SK-N-SH (cell line): ENCODE results near the gene FASTKD3. TPM values are rescaled to one million over a fixed set of nuclear protein-coding genes. Genes with fewer than 3 reads are reported as not detected.

Experiments
- CTCF ChIA-PET: fragments of 300-600, 350-600 bp; formaldehyde crosslinking; extraction: SDS; loops from one replicate; lab custom pipeline; 2021; lab: Yijun Ruan, JAX
- POLR2A ChIA-PET: fragments of 350-600 bp; sonication (Branson Sonifier 250); formaldehyde crosslinking; extraction: SDS; loops from one replicate; lab custom pipeline; 2020; ENCODE audit warnings: antibody characterized with exemption, inconsistent platforms; lab: Yijun Ruan, JAX
- DNase-seq: peaks from one replicate; pipeline ENCODE4 v3.0.0; 2012
- H2AFZ ChIP-seq: fragments of 200-600 bp; sonication (generic); 2 replicates; pipeline ENCODE4 v1.8.1; 2016; ENCODE audit warnings: antibody characterized with exemption, mild to moderate bottlenecking, low read depth
- H3F3A ChIP-seq: fragments of 200-600 bp; sonication (generic); replicated peaks from 2 replicates; pipeline ENCODE3; 2016; ENCODE audit warnings: antibody characterized with exemption, mild to moderate bottlenecking; ENCODE audit not compliant: insufficient read depth
- H3K27ac ChIP-seq, 2 experiments: fragments of 200-500 bp in 1 of 2; fragments of 200-600 bp in 1 of 2; sonication (Bioruptor generic) in 1 of 2; sonication (generic), shearing (Covaris generic) in 1 of 2; 2 replicates each; pipeline versions ENCODE4 v1.5.1 to v1.6.1; 2014 to 2016; ENCODE audit warnings: low read depth in 2 of 2, inconsistent platforms in 1 of 2, low read length in 1 of 2, mild to moderate bottlenecking in 1 of 2, mixed read lengths in 1 of 2
- H3K27me3 ChIP-seq: fragments of 200-600 bp; sonication (generic), shearing (Covaris generic); 2 replicates; pipeline ENCODE4 v1.6.1; 2016; ENCODE audit warnings: mixed run types; ENCODE audit not compliant: insufficient read depth
- H3K36me3 ChIP-seq, 2 experiments: fragments of 200-500 bp in 1 of 2; fragments of 200-600 bp in 1 of 2; sonication (Bioruptor generic) in 1 of 2; sonication (generic) in 1 of 2; replicated peaks in 1 of 2; 2 replicates each; pipeline versions ENCODE3 to v1.5.1; 2014 to 2016; ENCODE audit warnings: low read length in 1 of 2, mild to moderate bottlenecking in 1 of 2; ENCODE audit not compliant: insufficient read depth in 2 of 2, control insufficient read depth in 1 of 2
- H3K4me1 ChIP-seq, 2 experiments: fragments of 200-500 bp in 1 of 2; fragments of 200-600 bp in 1 of 2; sonication (Bioruptor generic) in 1 of 2; sonication (generic), shearing (Covaris generic) in 1 of 2; 2 replicates each; pipeline versions ENCODE4 v1.5.1 to v1.6.1; 2014 to 2016; ENCODE audit warnings: low read depth in 1 of 2, low read length in 1 of 2, mixed run types in 1 of 2; ENCODE audit not compliant: insufficient read depth in 2 of 2, control insufficient read depth in 1 of 2
- H3K4me2 ChIP-seq: fragments of 200-600 bp; sonication (generic), shearing (Covaris generic); 2 replicates; pipeline ENCODE4 v1.6.1; 2017; ENCODE audit warnings: mixed run types
- H3K4me3 ChIP-seq, 2 experiments: fragments of 200-500 bp in 1 of 2; fragments of 200-600 bp in 1 of 2; sonication (Bioruptor generic) in 1 of 2; sonication (generic), shearing (Covaris generic) in 1 of 2; 2 replicates each; pipeline versions ENCODE4 v1.5.1 to v1.8.1; 2014 to 2016; ENCODE audit warnings: low read depth in 2 of 2, inconsistent platforms in 1 of 2, low read length in 1 of 2, mild to moderate bottlenecking in 1 of 2, mixed read lengths in 1 of 2, moderate library complexity in 1 of 2
- H3K79me2 ChIP-seq: fragments of 200-600 bp; sonication (generic); 2 replicates; pipeline ENCODE4 v1.8.1; 2017; ENCODE audit warnings: mild to moderate bottlenecking; ENCODE audit not compliant: insufficient read depth
- H3K9ac ChIP-seq: fragments of 200-600 bp; sonication (generic); 2 replicates; pipeline ENCODE4 v1.6.1; 2017; ENCODE audit warnings: mixed run types
- H3K9me2 ChIP-seq: fragments of 200-600 bp; sonication (generic); 2 replicates; pipeline ENCODE4 v1.6.1; 2017; ENCODE audit warnings: mixed run types
- H3K9me3 ChIP-seq: fragments of 200-600 bp; sonication (generic); 2 replicates; pipeline ENCODE4 v1.6.1; 2017; ENCODE audit warnings: mixed run types, mild to moderate bottlenecking, moderate library complexity
- H4K20me1 ChIP-seq: fragments of 200-600 bp; sonication (generic); 2 replicates; pipeline ENCODE4 v1.6.1; 2017; ENCODE audit warnings: mild to moderate bottlenecking, mixed run types; ENCODE audit not compliant: insufficient read depth
- CHD2 ChIP-seq: fragments of 150-350 bp; IDR thresholded peaks from 2 replicates; pipeline ENCODE4 v1.6.1; 2018; ENCODE audit warnings: low read length; ENCODE audit not compliant: partially characterized antibody
- CTCF ChIP-seq: fragments of 200-600 bp; sonication (generic); IDR thresholded peaks from 2 replicates; pipeline ENCODE4 v1.6.1; 2017; ENCODE audit warnings: antibody characterized with exemption, mild to moderate bottlenecking, moderate library complexity
- FOSL2 ChIP-seq: IDR thresholded peaks from 2 replicates; pipeline ENCODE4 v1.4.0; 2012; ENCODE audit warnings: low read depth, mild to moderate bottlenecking, moderate library complexity, borderline replicate concordance
- FOXM1 ChIP-seq: IDR thresholded peaks from 2 replicates; pipeline ENCODE4 v1.4.0; 2012; ENCODE audit warnings: low read depth, mild to moderate bottlenecking
- GABPA ChIP-seq: IDR thresholded peaks from 2 replicates; pipeline ENCODE4 v1.4.0; 2012; ENCODE audit warnings: low read depth, mild to moderate bottlenecking
- GATA2 ChIP-seq: sonication (generic); formaldehyde crosslinking; IDR thresholded peaks from 2 replicates; pipeline ENCODE4 v1.5.0; 2020; ENCODE audit warnings: mild to moderate bottlenecking, missing genetic modification reagents
- MAX ChIP-seq: IDR thresholded peaks from 2 replicates; pipeline ENCODE4 v1.4.0; 2012; ENCODE audit warnings: low read depth
- MEF2A ChIP-seq: IDR thresholded peaks from 2 replicates; pipeline ENCODE4 v1.4.0; 2012; ENCODE audit warnings: low read depth, borderline replicate concordance
- NFIC ChIP-seq: IDR thresholded peaks from 2 replicates; pipeline ENCODE4 v1.4.0; 2012; ENCODE audit warnings: borderline replicate concordance
- RCOR1 ChIP-seq: fragments of 150-350 bp; IDR thresholded peaks from 2 replicates; pipeline ENCODE4 v1.6.1; 2017; ENCODE audit warnings: antibody characterized with exemption, low read length
- REST ChIP-seq: IDR thresholded peaks from 2 replicates; pipeline ENCODE4 v1.6.1; 2012; ENCODE audit warnings: mild to moderate bottlenecking, low read depth, low read length, moderate library complexity
- SIN3A ChIP-seq: IDR thresholded peaks from 2 replicates; pipeline ENCODE4 v1.6.1; 2012; ENCODE audit warnings: low read depth, mild to moderate bottlenecking, low read length, moderate library complexity, borderline replicate concordance
- TEAD4 ChIP-seq: IDR thresholded peaks from 2 replicates; pipeline ENCODE4 v1.4.0; 2012; ENCODE audit warnings: mild to moderate bottlenecking, borderline replicate concordance; ENCODE audit not compliant: insufficient read depth
- USF2 ChIP-seq: fragments of 150-350 bp; IDR thresholded peaks from 2 replicates; pipeline ENCODE4 v1.6.1; 2017; ENCODE audit warnings: antibody characterized with exemption, low read length, low read depth, borderline replicate concordance
- ZBTB33 ChIP-seq: IDR thresholded peaks from 2 replicates; pipeline ENCODE4 v1.4.0; 2012; ENCODE audit warnings: low read depth, borderline replicate concordance
- WGBS: methylation state at CpG from one replicate; pipeline ENCODE4 v1.1.6; 2017; ENCODE audit warnings: low lambda C conversion rate; 5-methylcytosine and 5-hydroxymethylcytosine counted together
- polyA plus RNA-seq, 3 experiments: library from polyadenylated mRNA; depleted of rRNA; stranded (reverse); fragments of >200 nt; gene quantifications; 2 replicates each; pipeline ENCODE4 v1.2.3, GENCODE V29; 2012

Gene FASTKD3
- polyA plus RNA-seq, 1 of the 3 experiments (the other 2 are of a cell fraction): 5.4 TPM

GRCh38 chr5:7881091-7881490, 12.3 kb upstream of the FASTKD3 start:
- no peak overlapping the region for H3K4me3 ChIP-seq
- H2AFZ ChIP-seq: no peak overlapping the region
- H3K27ac ChIP-seq: no peak overlapping the region
- peaks cover 3% of the 10 kb centered on the region for H3F3A ChIP-seq
- H3K36me3 ChIP-seq: peaks cover 55 to 81% of the 10 kb centered on the region in 2 experiments
- CTCF ChIA-PET: no interaction called here
- POLR2A ChIA-PET: no interaction called here
- peaks cover 0 to 5% of the 10 kb centered on the region in 2 experiments; a peak in 2 of 4 replicates for H3K4me1 ChIP-seq
- H3K79me2 ChIP-seq: peaks cover 9% of the 10 kb centered on the region; the same call in 1 of the 2 replicates
- H3K4me2 ChIP-seq: no peak overlapping the region
- H3K9me3 ChIP-seq: no peaks in the 10 kb centered on the region
- TF ChIP-seq MAX (no peak), TEAD4 (no peak), CTCF (no peak), FOSL2 (no peak), NFIC (no peak), SIN3A (no peak), ZBTB33 (no peak), MEF2A (no peak), USF2 (no peak), GATA2 (no peak), REST (no peak), CHD2 (no peak), RCOR1 (no peak), GABPA (no peak), FOXM1 (no peak)
- DNase-seq: no peak
- H3K9ac ChIP-seq: no peak overlapping the region
- H4K20me1 ChIP-seq: no peaks in the 10 kb centered on the region
- H3K27me3 ChIP-seq: no peaks in the 10 kb centered on the region
- no peaks in the 10 kb centered on the region for H3K9me2 ChIP-seq
- WGBS: 91% methylated on average over 4 of the region's 4 CpGs
